Liver (tissue), 9 donors: ENCODE measurements around the gene RNLS. TPM values are rescaled to one million over a fixed set of nuclear protein-coding genes. Genes with fewer than 3 reads are reported as not detected.

Experiments
- DNase-seq: peaks from one replicate; pipeline ENCODE4 v3.0.0-alpha.2; 2017; ENCODE audit warnings: low spot score
- H3K27ac ChIP-seq, 2 donors: one replicate each; pipeline ENCODE4 v1.7.0; 2013; ENCODE audit warnings: inconsistent platforms in 2 of 2, low read length in 2 of 2, control low read depth in 1 of 2, low read depth in 1 of 2, mild to moderate bottlenecking in 1 of 2
- H3K27me3 ChIP-seq, 4 donors: one replicate each; pipeline versions ENCODE4 v1.6.1 to v1.7.0; 2013; ENCODE audit warnings: low read length in 3 of 4, inconsistent platforms in 1 of 4, mild to moderate bottlenecking in 1 of 4, moderate library complexity in 1 of 4; ENCODE audit not compliant: control insufficient read depth in 4 of 4, insufficient read depth in 4 of 4
- H3K36me3 ChIP-seq, 4 donors: one replicate each; pipeline versions ENCODE4 v1.6.1 to v1.7.0; 2013; ENCODE audit warnings: low read length in 3 of 4, mild to moderate bottlenecking in 3 of 4, low read depth in 1 of 4, moderate library complexity in 1 of 4; ENCODE audit not compliant: control insufficient read depth in 4 of 4, insufficient read depth in 3 of 4
- H3K4me1 ChIP-seq, 4 donors: one replicate each; pipeline versions ENCODE4 v1.6.1 to v1.7.0; 2013; ENCODE audit warnings: low read length in 3 of 4, mild to moderate bottlenecking in 3 of 4, moderate library complexity in 1 of 4; ENCODE audit not compliant: control insufficient read depth in 4 of 4, insufficient read depth in 4 of 4
- H3K4me3 ChIP-seq, 3 donors: one replicate each; pipeline versions ENCODE4 v1.6.1 to v1.7.0; 2013; ENCODE audit warnings: low read length in 3 of 3, control low read depth in 1 of 3, low read depth in 1 of 3, mild to moderate bottlenecking in 1 of 3
- H3K9ac ChIP-seq, 2 donors: one replicate each; pipeline ENCODE4 v1.7.0; 2013; ENCODE audit warnings: low read length in 2 of 2, mild to moderate bottlenecking in 2 of 2, moderate library complexity in 2 of 2, control low read depth in 1 of 2, low read depth in 1 of 2
- H3K9me3 ChIP-seq, 4 donors: one replicate each; pipeline versions ENCODE4 v1.6.1 to v1.7.0; 2013; ENCODE audit warnings: low read length in 3 of 4; ENCODE audit not compliant: control insufficient read depth in 4 of 4
- EGR1 ChIP-seq, 2 donors: IDR thresholded peaks; 2 replicates each; pipeline ENCODE4 v1.6.1; 2016 to 2018; ENCODE audit warnings: antibody characterized with exemption in 2 of 2, low read depth in 2 of 2
- FOXA1 ChIP-seq: IDR thresholded peaks from 2 replicates; pipeline ENCODE4 v1.6.1; 2016; ENCODE audit warnings: antibody characterized with exemption
- FOXA2 ChIP-seq: IDR thresholded peaks from 2 replicates; pipeline ENCODE4 v1.6.1; 2016; ENCODE audit warnings: antibody characterized with exemption
- GABPA ChIP-seq, 2 donors: IDR thresholded peaks in 1 of 2; conservative IDR thresholded peaks in 1 of 2; 2 replicates each; pipeline ENCODE4 v1.6.1; 2016; ENCODE audit warnings: antibody characterized with exemption in 2 of 2, mild to moderate bottlenecking in 1 of 2, moderate library complexity in 1 of 2
- HNF4A ChIP-seq, 2 donors: conservative IDR thresholded peaks; 2 replicates each; pipeline ENCODE4 v1.6.1; 2016; ENCODE audit warnings: antibody characterized with exemption in 2 of 2, mild to moderate bottlenecking in 2 of 2
- HNF4G ChIP-seq: IDR thresholded peaks from 2 replicates; pipeline ENCODE4 v1.6.1; 2016; ENCODE audit warnings: antibody characterized with exemption
- JUND ChIP-seq, 2 donors: IDR thresholded peaks; 2 replicates each; pipeline ENCODE4 v1.6.1; 2016; ENCODE audit warnings: antibody characterized with exemption in 2 of 2
- NR2F2 ChIP-seq: IDR thresholded peaks from 2 replicates; pipeline ENCODE4 v1.6.1; 2016; ENCODE audit warnings: antibody characterized with exemption
- RAD21 ChIP-seq, 2 donors: IDR thresholded peaks; 2 replicates each; pipeline ENCODE4 v1.6.1; 2016; ENCODE audit warnings: antibody characterized with exemption in 2 of 2, mild to moderate bottlenecking in 2 of 2
- RXRA ChIP-seq, 2 donors: IDR thresholded peaks; 2 replicates each; pipeline ENCODE4 v1.6.1; 2017 to 2018; ENCODE audit warnings: antibody characterized with exemption in 2 of 2, mild to moderate bottlenecking in 1 of 2
- SP1 ChIP-seq: IDR thresholded peaks from 2 replicates; pipeline ENCODE4 v1.6.1; 2018; ENCODE audit warnings: antibody characterized with exemption, mild to moderate bottlenecking
- TAF1 ChIP-seq: conservative IDR thresholded peaks from 2 replicates; pipeline ENCODE4 v1.6.1; 2016; ENCODE audit warnings: antibody characterized with exemption, mild to moderate bottlenecking
- YY1 ChIP-seq: IDR thresholded peaks from 2 replicates; pipeline ENCODE4 v1.6.1; 2016; ENCODE audit warnings: antibody characterized with exemption, mild to moderate bottlenecking
- WGBS: extraction: QIAGEN DNeasy Blood & Tissue Kit; methylation state at CpG from one replicate; pipeline ENCODE4 v1.1.7; 2013; 5-methylcytosine and 5-hydroxymethylcytosine counted together
- polyA plus RNA-seq, 2 donors: library from polyadenylated mRNA; stranded (reverse) in 1 of 2; unstranded in 1 of 2; fragments of 200-250 nt in 1 of 2; fragments of >200 nt in 1 of 2; fragmentation: Nextera tagmentation in 1 of 2; extraction: Ambion mirVana in 1 of 2; gene quantifications; one replicate each; pipeline versions ENCODE4 v1.2.1 to v1.2.3, GENCODE V29; 2013 to 2015
- total RNA-seq, 2 donors: library from RNA; depleted of rRNA; stranded (reverse); fragments of >200 nt; gene quantifications; one replicate each; pipeline ENCODE4 v1.2.3, GENCODE V29; 2014
- TF ChIP-seq, protein P1 (sequence below): IDR thresholded peaks from 2 replicates; pipeline ENCODE4 v1.6.1; 2016; ENCODE audit warnings: antibody characterized with exemption
- TF ChIP-seq, protein P2 (sequence below): fragments of 150-350 bp; IDR thresholded peaks from 2 replicates; pipeline ENCODE4 v1.5.1; 2017; ENCODE audit warnings: improper control_type of control experiment, low read depth, low read length; ENCODE audit not compliant: missing input control
- TF ChIP-seq, protein P3 (sequence below): IDR thresholded peaks from 2 replicates; pipeline ENCODE4 v1.6.1; 2016; ENCODE audit warnings: antibody characterized with exemption, mild to moderate bottlenecking
- TF ChIP-seq, protein P4 (sequence below): IDR thresholded peaks from 2 replicates; pipeline ENCODE4 v1.6.1; 2016; ENCODE audit warnings: antibody characterized with exemption
- TF ChIP-seq, protein P5 (sequence below): IDR thresholded peaks from 2 replicates; pipeline ENCODE4 v1.6.1; 2016; ENCODE audit warnings: antibody characterized with exemption
- donor health status: healthy.
- donor health status: healthy.
- donor health status: healthy.
- donor health status: healthy.
- donor health status: healthy.

RNLS gene
- total and polyA plus RNA-seq, 4 donors, result 4.1 to 12.4 (median 7.5) TPM

DNA sequence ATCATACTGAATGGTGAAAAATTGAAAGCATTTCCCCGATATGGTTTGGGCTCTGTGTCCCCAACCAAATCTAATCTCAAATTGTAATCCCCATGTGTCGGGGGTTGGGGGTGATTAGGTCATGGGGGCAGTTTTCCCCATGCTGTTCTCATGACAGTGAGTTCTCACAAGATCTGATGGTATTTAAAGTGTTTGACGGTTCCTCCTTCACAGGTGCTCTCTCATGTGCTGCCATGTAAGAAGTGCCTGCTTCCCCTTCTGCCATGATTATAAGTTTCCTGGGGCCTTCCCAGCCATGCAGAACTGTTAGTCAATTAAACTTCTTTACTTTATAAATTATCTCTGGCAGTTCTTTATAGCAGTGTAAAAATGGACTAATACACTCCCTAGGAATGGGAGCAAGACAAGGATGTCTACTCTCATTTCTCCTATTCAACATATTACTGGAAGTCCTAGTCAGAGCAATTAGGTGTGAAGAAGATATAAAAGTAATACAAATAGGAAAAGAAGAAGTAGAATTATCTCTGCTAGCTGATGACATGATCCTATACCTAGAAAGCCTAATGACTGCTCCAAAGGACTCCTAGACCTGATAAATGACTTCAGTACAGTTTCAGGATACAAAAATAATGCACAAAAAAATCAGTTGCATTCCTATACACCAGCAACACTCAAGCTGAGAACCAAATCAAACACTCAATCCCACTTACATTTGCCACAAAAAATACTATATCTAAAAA, 260.6 kb downstream of the RNLS start:
- Histone ChIP-seq H3K9ac (no peak overlapping the region), H3K27ac (no peak overlapping the region), H3K4me3 (no peak overlapping the region), H3K4me1 (peaks cover 0 to 3% (median 1%) of the 10 kb centered on the region in 4 donors), H3K9me3 (peaks cover 1 to 17% (median 8%) of the 10 kb centered on the region in 4 donors), H3K36me3 (no peaks in the 10 kb centered on the region), H3K27me3 (no peaks in the 10 kb centered on the region)
- 94% methylated on average over 3 of the region's 3 CpGs for WGBS
- TF ChIP-seq SP1, result no peak
- TF ChIP-seq, protein P1, sequence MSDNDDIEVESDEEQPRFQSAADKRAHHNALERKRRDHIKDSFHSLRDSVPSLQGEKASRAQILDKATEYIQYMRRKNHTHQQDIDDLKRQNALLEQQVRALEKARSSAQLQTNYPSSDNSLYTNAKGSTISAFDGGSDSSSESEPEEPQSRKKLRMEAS, result no peak
- no peak for TF ChIP-seq RAD21 (IDR thresholded peaks at IDR 0.05)
- no peak for TF ChIP-seq JUND (IDR thresholded peaks at IDR 0.05)
- TF ChIP-seq YY1, result no peak
- TF ChIP-seq NR2F2, result no peak
- no peak for TF ChIP-seq FOXA2
- TF ChIP-seq, protein P2, sequence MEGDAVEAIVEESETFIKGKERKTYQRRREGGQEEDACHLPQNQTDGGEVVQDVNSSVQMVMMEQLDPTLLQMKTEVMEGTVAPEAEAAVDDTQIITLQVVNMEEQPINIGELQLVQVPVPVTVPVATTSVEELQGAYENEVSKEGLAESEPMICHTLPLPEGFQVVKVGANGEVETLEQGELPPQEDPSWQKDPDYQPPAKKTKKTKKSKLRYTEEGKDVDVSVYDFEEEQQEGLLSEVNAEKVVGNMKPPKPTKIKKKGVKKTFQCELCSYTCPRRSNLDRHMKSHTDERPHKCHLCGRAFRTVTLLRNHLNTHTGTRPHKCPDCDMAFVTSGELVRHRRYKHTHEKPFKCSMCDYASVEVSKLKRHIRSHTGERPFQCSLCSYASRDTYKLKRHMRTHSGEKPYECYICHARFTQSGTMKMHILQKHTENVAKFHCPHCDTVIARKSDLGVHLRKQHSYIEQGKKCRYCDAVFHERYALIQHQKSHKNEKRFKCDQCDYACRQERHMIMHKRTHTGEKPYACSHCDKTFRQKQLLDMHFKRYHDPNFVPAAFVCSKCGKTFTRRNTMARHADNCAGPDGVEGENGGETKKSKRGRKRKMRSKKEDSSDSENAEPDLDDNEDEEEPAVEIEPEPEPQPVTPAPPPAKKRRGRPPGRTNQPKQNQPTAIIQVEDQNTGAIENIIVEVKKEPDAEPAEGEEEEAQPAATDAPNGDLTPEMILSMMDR, result no peak
- TF ChIP-seq, protein P3, sequence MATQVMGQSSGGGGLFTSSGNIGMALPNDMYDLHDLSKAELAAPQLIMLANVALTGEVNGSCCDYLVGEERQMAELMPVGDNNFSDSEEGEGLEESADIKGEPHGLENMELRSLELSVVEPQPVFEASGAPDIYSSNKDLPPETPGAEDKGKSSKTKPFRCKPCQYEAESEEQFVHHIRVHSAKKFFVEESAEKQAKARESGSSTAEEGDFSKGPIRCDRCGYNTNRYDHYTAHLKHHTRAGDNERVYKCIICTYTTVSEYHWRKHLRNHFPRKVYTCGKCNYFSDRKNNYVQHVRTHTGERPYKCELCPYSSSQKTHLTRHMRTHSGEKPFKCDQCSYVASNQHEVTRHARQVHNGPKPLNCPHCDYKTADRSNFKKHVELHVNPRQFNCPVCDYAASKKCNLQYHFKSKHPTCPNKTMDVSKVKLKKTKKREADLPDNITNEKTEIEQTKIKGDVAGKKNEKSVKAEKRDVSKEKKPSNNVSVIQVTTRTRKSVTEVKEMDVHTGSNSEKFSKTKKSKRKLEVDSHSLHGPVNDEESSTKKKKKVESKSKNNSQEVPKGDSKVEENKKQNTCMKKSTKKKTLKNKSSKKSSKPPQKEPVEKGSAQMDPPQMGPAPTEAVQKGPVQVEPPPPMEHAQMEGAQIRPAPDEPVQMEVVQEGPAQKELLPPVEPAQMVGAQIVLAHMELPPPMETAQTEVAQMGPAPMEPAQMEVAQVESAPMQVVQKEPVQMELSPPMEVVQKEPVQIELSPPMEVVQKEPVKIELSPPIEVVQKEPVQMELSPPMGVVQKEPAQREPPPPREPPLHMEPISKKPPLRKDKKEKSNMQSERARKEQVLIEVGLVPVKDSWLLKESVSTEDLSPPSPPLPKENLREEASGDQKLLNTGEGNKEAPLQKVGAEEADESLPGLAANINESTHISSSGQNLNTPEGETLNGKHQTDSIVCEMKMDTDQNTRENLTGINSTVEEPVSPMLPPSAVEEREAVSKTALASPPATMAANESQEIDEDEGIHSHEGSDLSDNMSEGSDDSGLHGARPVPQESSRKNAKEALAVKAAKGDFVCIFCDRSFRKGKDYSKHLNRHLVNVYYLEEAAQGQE, result no peak
- no peak for TF ChIP-seq HNF4A (conservative IDR thresholded peaks at IDR 0.05)
- no peak for TF ChIP-seq HNF4G
- TF ChIP-seq, protein P4, sequence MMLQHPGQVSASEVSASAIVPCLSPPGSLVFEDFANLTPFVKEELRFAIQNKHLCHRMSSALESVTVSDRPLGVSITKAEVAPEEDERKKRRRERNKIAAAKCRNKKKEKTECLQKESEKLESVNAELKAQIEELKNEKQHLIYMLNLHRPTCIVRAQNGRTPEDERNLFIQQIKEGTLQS, result no peak
- TF ChIP-seq, protein P5, sequence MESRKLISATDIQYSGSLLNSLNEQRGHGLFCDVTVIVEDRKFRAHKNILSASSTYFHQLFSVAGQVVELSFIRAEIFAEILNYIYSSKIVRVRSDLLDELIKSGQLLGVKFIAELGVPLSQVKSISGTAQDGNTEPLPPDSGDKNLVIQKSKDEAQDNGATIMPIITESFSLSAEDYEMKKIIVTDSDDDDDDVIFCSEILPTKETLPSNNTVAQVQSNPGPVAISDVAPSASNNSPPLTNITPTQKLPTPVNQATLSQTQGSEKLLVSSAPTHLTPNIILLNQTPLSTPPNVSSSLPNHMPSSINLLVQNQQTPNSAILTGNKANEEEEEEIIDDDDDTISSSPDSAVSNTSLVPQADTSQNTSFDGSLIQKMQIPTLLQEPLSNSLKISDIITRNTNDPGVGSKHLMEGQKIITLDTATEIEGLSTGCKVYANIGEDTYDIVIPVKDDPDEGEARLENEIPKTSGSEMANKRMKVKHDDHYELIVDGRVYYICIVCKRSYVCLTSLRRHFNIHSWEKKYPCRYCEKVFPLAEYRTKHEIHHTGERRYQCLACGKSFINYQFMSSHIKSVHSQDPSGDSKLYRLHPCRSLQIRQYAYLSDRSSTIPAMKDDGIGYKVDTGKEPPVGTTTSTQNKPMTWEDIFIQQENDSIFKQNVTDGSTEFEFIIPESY, result no peak
- no peak for DNase-seq

DNA sequence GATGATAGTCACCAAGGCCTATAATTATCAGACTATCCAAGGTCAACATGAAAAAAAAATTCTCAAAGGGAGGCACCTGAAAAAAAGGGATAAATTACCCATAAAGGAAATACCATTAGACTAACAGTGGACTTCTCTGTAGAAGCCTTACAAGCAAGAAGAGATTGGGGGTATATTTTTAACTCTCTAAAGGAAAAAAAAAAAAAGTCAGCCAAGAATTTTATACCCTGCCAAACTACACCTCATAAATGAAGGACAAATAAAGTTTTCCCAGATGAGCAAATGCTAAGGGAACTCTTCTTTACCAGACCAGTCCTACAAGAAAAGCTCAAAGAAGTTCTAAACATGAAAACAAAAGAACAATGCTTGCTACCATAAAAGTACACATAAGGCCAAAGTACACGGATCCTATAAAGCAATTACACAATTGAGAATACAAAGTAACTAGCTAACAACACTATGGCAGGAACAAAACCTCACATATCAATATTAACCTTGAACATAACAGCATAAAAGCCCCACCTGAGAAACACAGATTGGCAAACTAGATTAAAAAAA, 263.1 kb downstream of the RNLS start:
- Histone ChIP-seq H3K27ac (no peak overlapping the region), H3K27me3 (no peaks in the 10 kb centered on the region), H3K9ac (no peak overlapping the region), H3K4me1 (no peaks in the 10 kb centered on the region), H3K9me3 (peaks cover 1 to 17% (median 8%) of the 10 kb centered on the region in 4 donors), H3K4me3 (no peak overlapping the region), H3K36me3 (no peaks in the 10 kb centered on the region)
- 92% methylated on average over 1 of the region's 1 CpG for WGBS
- DNase-seq, result no peak
- TF ChIP-seq SP1 (no peak), FOXA2 (no peak), RAD21 (IDR thresholded peaks at IDR 0.05) (no peak), JUND (IDR thresholded peaks at IDR 0.05) (no peak), FOXA1 (no peak), GABPA (IDR thresholded peaks at IDR 0.05 in 1 of 2, conservative IDR thresholded peaks at IDR 0.05 in 1 of 2) (no peak), EGR1 (IDR thresholded peaks at IDR 0.05; ENCODE audit: low read depth in 2 of 2) (no peak), NR2F2 (no peak), HNF4A (conservative IDR thresholded peaks at IDR 0.05) (no peak), TAF1 (no peak), HNF4G (no peak), RXRA (IDR thresholded peaks at IDR 0.05) (no peak), YY1 (no peak)
- TF ChIP-seq, protein P2, result no peak
- TF ChIP-seq, protein P5, result no peak
